Calu3 (cell line): ENCODE measurements around the gene CCDC6. TPM values are rescaled to one million over a fixed set of nuclear protein-coding genes. Genes with fewer than 3 reads are reported as not detected.

Source experiments
- BruUV-seq: library from RNA; stranded (reverse); fragments of 400-500 nt; replicated peaks from 2 replicates; lab custom pipeline; 2021; lab: Mats Ljungman, UMichigan
- CTCF ChIA-PET: fragments of 300-600 bp; sonication (Branson Sonifier 250); formaldehyde crosslinking; loops from one replicate; lab custom pipeline; 2022; ENCODE audit warnings: antibody characterized with exemption; lab: Charles Lee
- DNase-seq: peaks from one replicate; pipeline ENCODE4 v3.0.0; 2022
- H3K27ac Mint-ChIP-seq: one replicate; pipeline ENCODE4 v1.8.0; 2022; ENCODE audit warnings: mixed read lengths; ENCODE audit not compliant: unreplicated experiment
- H3K27me3 Mint-ChIP-seq: one replicate; pipeline ENCODE4 v1.8.0; 2022; ENCODE audit warnings: mixed read lengths; ENCODE audit not compliant: unreplicated experiment
- H3K36me3 Mint-ChIP-seq: one replicate; pipeline ENCODE4 v1.8.0; 2022; ENCODE audit warnings: mild to moderate bottlenecking, moderate library complexity, mixed read lengths; ENCODE audit not compliant: insufficient read depth, unreplicated experiment
- H3K4me1 Mint-ChIP-seq: one replicate; pipeline ENCODE4 v1.8.0; 2022; ENCODE audit warnings: mild to moderate bottlenecking, low read depth, mixed read lengths; ENCODE audit not compliant: unreplicated experiment
- H3K4me3 Mint-ChIP-seq: one replicate; pipeline ENCODE4 v1.8.0; 2022; ENCODE audit warnings: mild to moderate bottlenecking, low read depth, moderate library complexity, mixed read lengths; ENCODE audit not compliant: unreplicated experiment
- H3K9me3 Mint-ChIP-seq: one replicate; pipeline ENCODE4 v1.8.0; 2022; ENCODE audit warnings: low read depth, mixed read lengths; ENCODE audit not compliant: unreplicated experiment
- intact Hi-C: fragments of 100-400 bp; cut with micrococcal nuclease; formaldehyde crosslinking; loops from one replicate; pipeline ENCODE4 v1.10.0; 2022; ENCODE audit not compliant: unreplicated experiment
- total RNA-seq: library from RNA; stranded (reverse); gene quantifications from 2 replicates; pipeline ENCODE4 v1.2.3, GENCODE V29; 2022
- TF ChIP-seq, protein P1 (sequence below): fragments of 200-600 bp; IDR thresholded peaks from one replicate; pipeline ENCODE4 v1.8.0; 2022; ENCODE audit warnings: antibody characterized with exemption; ENCODE audit not compliant: unreplicated experiment

CCDC6 gene
- total RNA-seq, 1 experiment from 2014 or later = 115 TPM

GRCh38 chr10:59880971-59881510, 25.3 kb downstream of the CCDC6 start:
- no TSS peak for BruUV-seq
- H3K27ac Mint-ChIP-seq = no peak overlapping the region

DNA sequence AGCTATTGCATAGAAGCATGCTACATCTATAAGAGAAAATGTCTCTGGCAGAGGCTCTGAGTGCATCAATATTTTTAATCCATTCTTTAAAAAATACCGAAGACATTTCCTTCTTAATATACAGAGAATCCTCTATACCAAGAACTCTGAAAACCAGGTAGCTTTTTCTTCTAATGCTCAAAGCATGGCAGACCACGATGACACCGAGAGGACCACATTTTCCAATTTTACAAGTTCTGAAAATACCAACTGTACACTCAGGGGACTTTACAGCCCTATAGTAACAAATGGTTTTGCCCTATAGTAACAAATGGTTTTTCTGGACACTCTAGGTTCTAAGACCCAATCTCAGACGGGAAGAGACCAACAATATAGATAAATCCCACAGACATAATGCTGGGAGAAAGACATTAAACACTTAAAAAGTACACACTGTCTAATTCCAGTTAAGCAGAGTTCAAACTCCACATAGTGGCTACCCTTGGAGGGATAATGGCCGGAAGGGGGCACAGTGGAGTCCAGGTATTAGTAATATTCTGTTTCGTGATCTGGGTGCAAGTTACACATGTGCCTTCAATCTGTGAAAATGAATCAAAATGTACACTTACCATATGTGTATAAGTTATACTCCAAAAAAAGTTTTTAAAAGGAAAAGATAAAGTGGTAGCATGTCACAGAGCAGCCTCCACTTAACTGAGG, 26.2 kb downstream of the CCDC6 start:
- no TSS peak for BruUV-seq
- TF ChIP-seq, protein P1, sequence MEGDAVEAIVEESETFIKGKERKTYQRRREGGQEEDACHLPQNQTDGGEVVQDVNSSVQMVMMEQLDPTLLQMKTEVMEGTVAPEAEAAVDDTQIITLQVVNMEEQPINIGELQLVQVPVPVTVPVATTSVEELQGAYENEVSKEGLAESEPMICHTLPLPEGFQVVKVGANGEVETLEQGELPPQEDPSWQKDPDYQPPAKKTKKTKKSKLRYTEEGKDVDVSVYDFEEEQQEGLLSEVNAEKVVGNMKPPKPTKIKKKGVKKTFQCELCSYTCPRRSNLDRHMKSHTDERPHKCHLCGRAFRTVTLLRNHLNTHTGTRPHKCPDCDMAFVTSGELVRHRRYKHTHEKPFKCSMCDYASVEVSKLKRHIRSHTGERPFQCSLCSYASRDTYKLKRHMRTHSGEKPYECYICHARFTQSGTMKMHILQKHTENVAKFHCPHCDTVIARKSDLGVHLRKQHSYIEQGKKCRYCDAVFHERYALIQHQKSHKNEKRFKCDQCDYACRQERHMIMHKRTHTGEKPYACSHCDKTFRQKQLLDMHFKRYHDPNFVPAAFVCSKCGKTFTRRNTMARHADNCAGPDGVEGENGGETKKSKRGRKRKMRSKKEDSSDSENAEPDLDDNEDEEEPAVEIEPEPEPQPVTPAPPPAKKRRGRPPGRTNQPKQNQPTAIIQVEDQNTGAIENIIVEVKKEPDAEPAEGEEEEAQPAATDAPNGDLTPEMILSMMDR = no peak
- intact Hi-C loops = no loop called here
- CTCF ChIA-PET = no interaction called here
- H3K27me3 Mint-ChIP-seq = no peaks in the 10 kb centered on the region
- DNase-seq = no peak
- H3K9me3 Mint-ChIP-seq = no peaks in the 10 kb centered on the region
- peaks cover 30% of the 10 kb centered on the region for H3K4me1 Mint-ChIP-seq
- H3K4me3 Mint-ChIP-seq = no peak overlapping the region
- H3K36me3 Mint-ChIP-seq = no peaks in the 10 kb centered on the region
- H3K27ac Mint-ChIP-seq = no peak overlapping the region

More at GRCh38 chr10:59880971-59881510, 25.3 kb downstream of the CCDC6 start:
- Mint-ChIP-seq H3K36me3 (no peaks in the 10 kb centered on the region), H3K4me3 (no peak overlapping the region), H3K27me3 (no peaks in the 10 kb centered on the region), H3K9me3 (no peaks in the 10 kb centered on the region), H3K4me1 (peaks cover 30% of the 10 kb centered on the region)
- TF ChIP-seq, protein P1 = no peak
- intact Hi-C loops = no loop called here
- no peak for DNase-seq
- CTCF ChIA-PET = no interaction called here

GRCh38 chr10:59879363-59879913, 26.9 kb downstream of the CCDC6 start:
- CTCF ChIA-PET = no interaction called here
- intact Hi-C loops = no loop called here
- no peak overlapping the region for H3K27ac Mint-ChIP-seq
- no peak for DNase-seq
- TF ChIP-seq, protein P1 = no peak
- peaks cover 35% of the 10 kb centered on the region for H3K4me1 Mint-ChIP-seq
- BruUV-seq = no TSS peak
- no peaks in the 10 kb centered on the region for H3K36me3 Mint-ChIP-seq
- H3K27me3 Mint-ChIP-seq = no peaks in the 10 kb centered on the region
- H3K4me3 Mint-ChIP-seq = no peak overlapping the region
- H3K9me3 Mint-ChIP-seq = no peaks in the 10 kb centered on the region

- Mint-ChIP-seq H3K9me3 (no peaks in the 10 kb centered on the region), H3K4me1 (peaks cover 40% of the 10 kb centered on the region), H3K4me3 (no peak overlapping the region), H3K36me3 (no peaks in the 10 kb centered on the region), H3K27me3 (no peaks in the 10 kb centered on the region), H3K27ac (no peak overlapping the region)
- TF ChIP-seq, protein P1 = no peak
- intact Hi-C loops = no loop called here
- DNase-seq = no peak
- BruUV-seq = no TSS peak
- CTCF ChIA-PET = no interaction called here
These were observed 27.4 kb downstream of the CCDC6 start for GRCh38 chr10:59878915-59879314.
